Measurements from ENCODE around the gene XG. TPM values are rescaled to one million over a fixed set of nuclear protein-coding genes. Genes with fewer than 3 reads are reported as not detected.

The XG gene
- total and polyA plus RNA-seq, 9 of the 15 experiments (the other 6 are each of a cell fraction or from before 2014, with no cell fraction given) = 0.03 to 0.12 TPM; not detected in 7

GRCh38 chrX:2708021-2708420 lies 43.8 kb upstream of the XG start:
- no peak overlapping the region for H3K4me2 ChIP-seq (ENCODE audit: insufficient read depth, low read length)
- 44% methylated on average over 4 of the region's 6 CpGs for WGBS (ENCODE audit: insufficient coverage, low coverage, missing lambda C conversion rate)
- H3K27me3 ChIP-seq (ENCODE audit: control insufficient read depth in 2 of 2, insufficient read depth in 2 of 2, low read length in 2 of 2) = no peaks in the 10 kb centered on the region
- ChIA-PET POLR2A (no interaction called here), CTCF (ENCODE audit: low intra/inter-chr PET ratio) (no interaction called here)
- intact Hi-C loops (cut with micrococcal nuclease) = no loop called here
- H3K36me3 ChIP-seq (ENCODE audit: control insufficient read depth, insufficient read depth, low read length) = no peaks in the 10 kb centered on the region
- no peaks in the 10 kb centered on the region for H4K20me1 ChIP-seq (replicated peaks; ENCODE audit: control insufficient read depth, insufficient read depth, low read length)
- no peak overlapping the region for H3K9ac ChIP-seq (ENCODE audit: insufficient read depth in 1 of 2, low read depth in 2 of 2, low read length in 2 of 2)
- H3K4me1 ChIP-seq (replicated peaks in 1 of 2; ENCODE audit: control insufficient read depth in 2 of 2, insufficient read depth in 2 of 2, low read length in 2 of 2) = no peaks in the 10 kb centered on the region; a peak in 1 of 5 replicates
- no peaks in the 10 kb centered on the region for H3K9me1 ChIP-seq (ENCODE audit: control insufficient read depth, insufficient read depth, low read length)
- ATAC-seq (no peak), FAIRE-seq (no peak), DNase-seq (ENCODE audit: extremely low read depth in 1 of 4, low spot score in 3 of 4) (no peak)
- H3K9me3 ChIP-seq (replicated peaks; ENCODE audit: control insufficient read depth, insufficient read depth, low read depth, low read length) = no peaks in the 10 kb centered on the region
- H3K27ac ChIP-seq (ENCODE audit: extremely low read depth, low read depth, low read length) = no peak overlapping the region
- no peaks in the 10 kb centered on the region for H3K79me2 ChIP-seq (ENCODE audit: control insufficient read depth, insufficient read depth, low read length)
- no peak overlapping the region for H3K4me3 ChIP-seq
- H2AFZ ChIP-seq (ENCODE audit: low read depth, low read length) = no peak overlapping the region
- TF ChIP-seq ZNF644 (tag; IDR thresholded peaks at IDR 0.05; ENCODE audit: low read depth) (no peak), MYC (IDR thresholded peaks at IDR 0.05; ENCODE audit: low read depth, low read length) (no peak), MYC (CRISPR knock-in tag; IDR thresholded peaks at IDR 0.05; ENCODE audit: borderline replicate concordance, low read depth) (no peak), HDAC1 (IDR thresholded peaks at IDR 0.05) (no peak), MIER1 (IDR thresholded peaks at IDR 0.05; ENCODE audit: low read depth) (no peak), L3MBTL2 (IDR thresholded peaks at IDR 0.05) (no peak), SRF (CRISPR knock-in tag; IDR thresholded peaks at IDR 0.05) (no peak), HLTF (IDR thresholded peaks at IDR 0.05) (no peak)
- BruUV-seq (replicated peaks) = no TSS peak
- in situ Hi-C loops (cut with MboI) = no loop called here
